Ureter (tissue), 1 donor: ENCODE results near the gene SV2B. TPM values are rescaled to one million over a fixed set of nuclear protein-coding genes. Genes with fewer than 3 reads are reported as not detected.

Experiments
- DNase-seq: peaks from one replicate; pipeline ENCODE4 v3.0.0-alpha.2; 2020; ENCODE audit warnings: low spot score
- total RNA-seq: library from RNA; stranded (reverse); gene quantifications from one replicate; pipeline ENCODE4 v1.2.4, GENCODE V29; 2023
- donor health status: DM: yes; HTN: yes; CAD: no.

SV2B gene
- total RNA-seq, 1 donor from 2014 or later = 2.3 TPM

DNA sequence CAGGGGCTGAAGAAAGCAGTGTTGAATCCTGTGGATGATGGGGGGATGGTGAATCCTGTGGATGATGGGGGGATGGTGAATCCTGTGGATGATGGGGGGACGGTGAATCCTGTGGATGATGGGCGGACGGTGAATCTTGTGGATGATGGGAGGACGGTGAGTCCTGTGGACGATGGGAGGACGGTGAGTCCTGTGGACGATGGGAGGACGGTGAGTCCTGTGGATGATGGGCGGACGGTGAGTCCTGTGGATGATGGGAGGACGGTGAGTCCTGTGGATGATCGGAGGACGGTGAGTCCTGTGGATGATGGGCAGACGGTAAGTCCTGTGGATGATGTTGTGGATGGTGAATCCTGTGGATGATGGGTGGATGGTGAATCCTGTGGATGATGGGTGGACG, 170.7 kb downstream of the SV2B start:
- no peak for DNase-seq

DNA sequence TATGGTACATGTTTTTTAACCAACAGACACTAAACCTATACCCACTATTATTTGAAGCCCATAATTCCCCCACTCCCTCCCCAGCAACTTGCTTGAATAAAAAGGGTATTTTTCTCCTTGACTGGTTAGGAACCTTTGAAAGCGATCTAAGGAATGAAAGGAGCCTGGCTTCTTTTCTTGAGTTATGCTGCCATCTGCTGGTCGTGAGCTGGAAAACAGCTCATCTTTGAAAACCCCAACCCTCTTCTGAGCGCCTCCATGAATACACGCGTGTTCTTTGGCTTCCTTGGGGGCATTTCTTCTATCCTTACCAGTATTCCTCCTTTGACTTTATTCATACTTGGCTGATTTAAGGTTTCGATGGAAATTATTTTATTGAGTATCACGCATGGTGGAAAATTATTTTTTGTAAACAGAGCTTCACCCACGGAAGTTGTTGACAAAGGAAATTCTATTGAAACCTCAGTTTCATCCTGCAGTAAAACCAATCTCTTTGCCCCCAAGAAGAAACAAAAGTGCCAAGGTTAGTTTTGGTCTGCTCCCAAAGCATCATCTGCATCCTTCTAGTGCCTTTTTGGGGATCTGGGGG, 171.6 kb downstream of the SV2B start:
- peak; percentile 62 for DNase-seq

DNA sequence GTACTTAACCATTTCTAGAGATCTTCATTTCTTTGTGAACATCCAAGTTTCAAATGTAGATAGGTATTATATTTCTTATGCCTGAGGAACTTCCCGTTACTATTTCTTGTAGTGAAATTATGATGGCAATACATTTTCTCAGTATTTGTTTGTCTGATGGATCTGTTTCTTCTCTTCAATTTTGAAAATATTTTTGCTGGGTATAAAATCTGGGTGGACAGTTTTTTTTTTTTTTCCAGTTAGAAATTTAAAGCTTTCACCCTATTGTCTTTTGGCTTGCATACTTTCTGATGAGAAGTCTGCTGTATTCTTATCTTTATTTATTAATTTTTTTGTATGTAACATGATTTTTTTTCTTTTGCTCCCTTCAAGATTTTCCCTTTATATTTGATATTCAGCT, 175.8 kb downstream of the SV2B start:
- no peak for DNase-seq

DNA sequence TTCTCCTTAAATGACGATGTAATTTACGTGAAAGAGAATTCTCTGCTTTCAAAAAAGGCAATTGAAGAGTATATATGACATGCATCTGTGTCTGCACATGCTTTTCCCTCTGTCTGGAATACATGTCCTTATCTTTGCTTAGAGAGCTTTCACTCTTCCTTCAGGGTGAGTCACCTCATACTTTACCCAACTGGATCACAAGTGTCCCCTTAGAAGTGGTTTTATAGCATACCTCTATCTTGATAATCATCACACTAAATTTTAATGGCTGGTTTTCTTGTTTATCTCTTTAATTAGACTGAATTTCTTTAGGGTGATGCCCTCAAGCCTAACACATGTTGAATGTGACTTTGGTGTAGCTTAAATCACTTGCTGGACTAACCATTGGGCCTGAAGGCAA, 178.9 kb downstream of the SV2B start:
- no peak for DNase-seq

DNA sequence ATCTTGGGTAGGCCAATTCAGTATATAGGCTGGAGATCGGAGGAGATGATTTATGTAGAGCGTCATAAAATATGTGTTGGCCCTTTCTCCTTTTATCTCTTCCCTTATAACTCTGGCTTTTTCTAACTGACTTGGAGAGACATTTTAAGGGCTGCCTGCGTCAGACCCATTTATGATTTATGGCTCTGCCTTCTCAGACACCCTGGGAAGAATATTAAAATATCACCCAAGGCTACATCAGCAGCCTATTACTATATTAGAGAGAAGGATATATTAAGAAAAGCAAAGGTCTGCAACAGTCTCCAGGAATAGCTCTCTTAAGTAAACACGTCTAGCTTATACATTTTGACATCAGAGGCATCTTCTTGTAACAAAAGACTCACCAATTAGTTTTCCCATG, 179.4 kb downstream of the SV2B start:
- DNase-seq = no peak

DNA sequence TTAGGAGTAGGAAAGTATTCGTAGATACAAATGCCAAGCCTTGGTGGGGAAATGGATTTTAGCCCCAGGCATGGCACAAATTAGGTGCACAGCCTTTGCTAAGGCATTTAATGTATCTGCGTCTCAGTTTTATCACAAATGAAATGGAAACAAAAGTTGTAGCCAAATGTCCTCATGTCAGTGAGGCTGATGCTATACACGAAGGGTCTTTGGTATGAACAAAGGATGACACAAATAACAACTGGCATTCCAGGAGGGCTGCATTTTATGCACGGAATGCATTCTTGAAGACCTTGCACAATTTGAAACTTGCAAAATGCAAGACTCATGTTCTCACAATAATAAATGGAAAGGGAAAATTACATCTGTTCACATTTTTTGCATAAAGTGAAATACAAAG, 181.9 kb downstream of the SV2B start:
- no peak for DNase-seq

DNA sequence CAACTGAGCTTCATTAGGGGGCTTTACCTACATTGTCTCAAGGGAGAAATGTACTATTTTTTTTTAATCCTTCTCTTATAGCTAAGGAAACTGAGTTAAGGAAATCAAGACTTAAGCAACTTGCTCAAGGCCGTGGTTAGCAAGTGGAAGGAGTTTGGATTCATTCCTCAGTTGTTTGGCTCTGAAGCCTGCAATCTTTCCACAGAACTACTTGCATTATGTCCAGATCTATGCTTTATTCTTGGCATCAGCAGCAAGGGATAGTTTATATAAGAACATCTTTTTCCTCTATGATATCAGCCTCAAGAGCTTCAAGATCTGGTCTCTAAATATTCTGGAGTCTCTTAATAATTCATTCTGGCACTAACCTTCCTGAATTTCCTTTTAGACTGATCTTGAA, 182.4 kb downstream of the SV2B start:
- DNase-seq = no peak

DNA sequence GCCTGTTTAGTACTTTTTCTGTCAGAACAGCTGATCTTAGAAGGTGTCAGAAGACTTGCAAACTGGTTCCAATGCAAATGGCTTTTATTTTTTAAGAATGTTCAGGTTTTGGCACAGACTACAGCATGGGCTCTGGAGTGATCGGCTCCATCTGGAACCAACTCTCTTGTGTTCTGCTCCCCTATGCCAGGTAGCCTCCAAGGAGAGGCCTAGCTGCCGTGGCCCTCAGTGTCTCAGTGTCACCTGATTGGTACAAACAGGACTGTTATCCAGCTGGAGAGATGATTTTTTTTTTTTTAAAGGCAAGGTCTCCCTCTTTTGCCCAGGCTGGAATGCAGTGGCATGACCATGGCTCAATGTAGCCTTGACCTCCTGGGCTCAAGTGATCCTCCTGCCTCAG, 183.1 kb downstream of the SV2B start:
- no peak for DNase-seq

DNA sequence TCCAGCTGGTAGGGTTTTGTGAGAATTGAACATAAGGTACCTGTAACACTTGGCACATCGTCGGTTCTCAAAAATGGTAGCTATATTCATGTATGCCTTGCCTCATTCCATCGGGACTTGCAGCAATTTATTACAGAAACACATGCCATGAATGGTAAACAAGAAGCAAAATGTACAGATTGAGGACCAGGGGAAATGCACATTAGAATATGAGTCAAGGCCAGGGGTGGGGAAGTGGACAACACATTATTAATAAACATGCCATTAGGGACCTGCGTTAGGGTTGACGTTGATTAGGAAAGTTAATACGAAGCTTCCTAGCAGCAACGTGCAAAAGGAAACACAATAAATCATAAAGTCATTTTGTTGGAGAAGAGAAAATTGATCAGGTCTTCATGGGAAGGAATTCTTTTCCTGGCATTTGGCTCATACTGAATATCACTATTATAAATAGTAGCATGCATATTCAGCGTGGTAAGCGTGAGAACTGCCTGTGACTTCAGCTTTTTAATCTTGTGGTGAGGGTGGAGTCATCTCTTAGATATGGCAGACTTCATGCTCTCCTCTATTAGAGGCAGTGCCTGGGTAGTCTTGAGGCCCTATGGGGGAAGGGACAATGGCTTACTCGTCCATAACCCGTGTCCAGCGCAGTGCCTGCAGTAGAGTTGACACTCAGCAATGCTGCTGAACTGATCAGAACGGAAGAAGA, 184.9 kb downstream of the SV2B start:
- no peak for DNase-seq

DNA sequence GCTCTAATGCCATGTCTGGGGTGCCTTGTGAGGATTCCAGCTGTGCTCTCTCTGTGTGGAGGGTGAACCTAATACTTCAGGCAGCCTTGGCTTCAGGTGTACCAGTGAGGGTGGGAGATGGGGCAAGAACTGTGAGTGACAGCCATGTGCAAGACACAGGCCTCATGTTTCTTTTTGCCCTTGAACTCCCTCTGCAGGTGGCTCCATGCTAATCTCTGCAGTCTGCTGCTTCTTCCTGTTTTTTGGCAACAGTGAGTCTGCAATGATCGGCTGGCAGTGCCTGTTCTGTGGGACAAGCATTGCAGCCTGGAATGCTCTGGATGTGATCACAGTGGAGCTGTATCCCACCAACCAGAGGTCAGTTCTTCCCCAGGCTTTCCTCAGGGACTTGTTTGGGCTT, 189.3 kb downstream of the SV2B start:
- DNase-seq = no peak

DNA sequence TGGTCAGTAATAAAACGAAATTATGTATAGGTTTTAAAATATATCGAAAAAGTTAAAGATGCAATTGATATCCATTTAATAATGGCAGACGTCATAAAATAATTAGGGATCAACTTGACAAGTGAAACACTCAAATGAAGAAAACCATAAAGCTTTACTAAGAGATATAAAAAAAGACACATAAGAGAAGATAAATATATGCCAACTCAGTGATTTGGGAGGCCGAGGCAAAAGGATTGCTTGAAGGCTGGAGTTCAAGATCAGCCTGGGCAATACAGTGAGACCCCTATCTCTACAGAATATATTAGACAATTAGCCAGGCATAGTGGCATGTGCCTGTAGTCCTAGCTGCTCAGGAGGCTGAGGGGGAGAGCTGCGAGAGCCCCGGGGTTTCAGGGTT, 190.5 kb downstream of the SV2B start:
- no peak for DNase-seq

DNA sequence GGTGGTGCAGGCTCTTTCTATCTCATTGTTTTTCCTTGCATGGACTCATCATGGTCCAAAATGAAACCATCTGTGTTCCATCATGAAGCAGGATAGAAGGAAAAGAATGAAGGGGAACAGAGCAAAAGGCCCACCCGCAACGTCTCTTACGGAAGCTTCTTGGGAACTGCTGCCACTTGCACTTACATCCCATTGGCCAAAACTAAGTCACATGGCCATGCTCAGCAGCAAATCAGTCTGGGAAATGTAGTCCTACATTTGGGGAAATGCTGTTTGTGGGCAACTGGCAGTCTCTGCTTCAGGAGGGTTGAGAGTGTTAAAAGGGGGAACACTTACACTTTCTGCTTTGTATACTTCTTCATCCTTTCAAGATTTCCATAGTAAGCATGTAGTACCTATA, 191.6 kb downstream of the SV2B start:
- no peak for DNase-seq

DNA sequence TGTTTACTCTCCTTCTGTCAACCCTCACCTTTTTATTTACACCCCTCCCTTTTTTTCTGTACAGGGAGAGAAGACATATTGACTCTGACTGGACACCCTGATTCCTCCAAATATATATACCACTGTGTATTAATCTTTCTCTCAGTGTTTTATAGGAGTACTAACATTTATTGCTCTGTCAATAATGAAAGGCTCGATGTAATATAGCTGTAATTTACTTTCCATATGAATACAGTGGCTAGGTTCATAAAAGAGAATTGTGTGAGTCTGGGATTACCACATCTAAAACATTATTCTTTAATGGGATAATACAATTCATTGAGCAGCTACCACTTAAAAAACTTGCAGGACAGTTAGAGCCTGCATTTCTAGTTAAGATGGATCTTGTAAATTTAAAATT, 194.3 kb downstream of the SV2B start:
- no peak for DNase-seq

DNA sequence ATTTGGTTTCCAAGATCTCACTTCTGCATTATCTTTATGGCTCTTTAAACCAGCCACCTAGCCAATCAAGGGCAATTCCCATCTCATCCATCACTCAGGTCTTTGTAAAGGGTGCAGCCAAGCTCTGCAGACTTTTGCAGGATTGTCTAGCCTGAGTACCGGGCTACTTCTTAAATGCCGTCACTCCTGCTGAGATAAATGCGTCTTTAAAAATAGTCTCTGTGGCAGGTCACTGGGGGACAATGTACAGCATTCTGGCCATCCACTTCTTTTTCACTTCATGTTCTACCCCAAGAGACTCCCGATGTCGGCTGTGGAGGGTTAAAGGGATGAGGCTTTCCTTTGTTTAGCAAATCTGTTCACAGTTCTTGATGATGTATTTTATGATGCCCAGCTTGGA, 194.7 kb downstream of the SV2B start:
- DNase-seq = no peak

DNA sequence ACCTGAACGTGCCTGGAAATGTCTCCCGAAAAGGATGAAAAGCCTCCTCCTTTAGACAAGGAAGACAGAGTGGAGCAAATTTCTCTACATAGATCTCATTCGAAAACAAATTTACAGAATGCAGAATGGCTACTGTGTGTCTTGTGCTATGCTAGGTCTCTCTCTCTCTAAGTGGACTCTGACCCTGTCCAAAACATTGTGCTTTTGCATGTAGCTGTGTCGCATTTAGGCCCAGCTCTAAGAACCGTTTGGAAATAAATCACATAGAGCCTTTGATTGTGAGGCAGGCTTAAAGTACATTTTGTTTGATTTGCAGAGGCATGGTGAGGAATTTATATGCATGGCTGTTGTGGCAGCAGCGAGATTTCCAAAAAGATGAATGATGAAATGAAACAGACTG, 198.0 kb downstream of the SV2B start:
- no peak for DNase-seq

DNA sequence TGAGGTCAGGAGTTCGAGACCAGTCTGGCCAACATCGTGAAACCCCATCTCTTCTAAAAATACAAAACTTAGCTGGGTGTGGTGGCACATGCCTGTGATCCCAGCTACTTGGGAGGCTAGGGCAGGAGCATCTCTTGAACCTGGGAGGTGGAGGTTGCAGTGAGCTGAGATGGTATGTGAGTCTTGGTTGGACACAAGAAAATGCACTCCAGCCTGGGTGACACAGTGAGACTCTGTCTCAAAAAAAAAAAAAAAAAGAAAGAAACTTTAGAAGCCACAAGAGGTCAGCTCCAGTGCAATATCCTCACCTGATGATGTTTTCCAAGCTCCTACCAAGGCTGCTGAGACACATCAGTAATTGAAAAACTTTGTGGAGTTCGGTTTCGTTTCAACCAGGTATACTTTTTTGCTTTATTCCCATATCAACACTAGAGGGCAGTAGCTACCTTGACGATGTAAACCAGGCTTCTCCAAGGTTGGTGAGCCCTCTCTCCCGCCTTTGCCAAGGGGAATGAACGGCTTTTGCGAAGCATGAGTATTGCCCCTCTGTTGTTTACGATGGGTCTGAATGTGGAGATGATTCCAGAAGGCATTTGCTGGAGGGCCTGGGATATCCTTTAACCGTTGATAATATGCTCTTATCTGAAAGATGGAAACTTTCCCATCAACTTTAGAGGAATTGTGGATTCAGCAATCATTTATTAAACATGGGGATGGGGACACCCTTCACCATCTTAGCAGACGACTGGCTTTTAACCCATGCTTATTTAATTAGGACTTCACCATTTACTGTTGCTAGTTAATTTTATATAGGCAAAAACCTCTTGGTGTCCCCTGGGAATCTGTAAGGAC, 202.8 kb downstream of the SV2B start:
- no peak for DNase-seq

DNA sequence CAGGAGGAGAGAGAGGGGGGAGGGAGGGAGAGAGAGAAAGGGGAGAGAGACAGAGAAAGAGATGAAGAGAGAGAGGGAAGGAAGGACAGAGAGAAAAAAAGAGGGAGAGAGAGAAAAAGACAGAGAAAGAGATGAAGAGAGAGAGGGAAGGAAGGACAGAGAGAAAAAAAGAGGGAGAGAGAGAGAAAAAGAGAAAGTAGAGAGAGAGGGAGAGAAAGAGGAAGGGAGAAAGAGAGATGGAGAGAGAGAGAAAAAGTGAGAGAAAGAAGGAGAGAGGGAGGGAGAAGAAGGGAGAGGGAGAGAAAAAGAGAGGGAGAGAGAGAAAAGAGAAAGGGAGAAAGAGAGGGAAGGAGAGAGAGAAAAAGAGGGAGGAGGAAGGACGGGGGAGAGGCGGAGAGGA, 204.2 kb downstream of the SV2B start:
- DNase-seq = no peak

DNA sequence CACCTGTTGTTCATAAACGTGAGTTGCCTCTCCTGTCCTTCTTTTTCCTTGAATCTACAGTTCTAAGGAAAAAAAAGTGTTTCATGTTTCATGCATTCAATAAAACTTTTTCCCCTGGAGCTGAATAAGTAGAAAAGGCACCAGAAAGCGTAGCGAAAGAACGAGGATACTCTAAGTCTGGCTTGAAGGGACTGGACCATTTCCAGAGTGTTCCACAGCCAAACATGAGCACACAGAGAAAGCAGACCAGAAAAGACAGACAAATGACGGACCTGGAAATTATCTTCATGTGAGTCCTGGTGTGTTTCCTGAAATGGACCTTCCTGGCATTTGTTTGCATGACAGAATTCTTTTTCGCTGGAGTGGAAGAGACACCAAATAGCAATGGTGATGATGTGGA, 204.7 kb downstream of the SV2B start:
- no peak for DNase-seq

DNA sequence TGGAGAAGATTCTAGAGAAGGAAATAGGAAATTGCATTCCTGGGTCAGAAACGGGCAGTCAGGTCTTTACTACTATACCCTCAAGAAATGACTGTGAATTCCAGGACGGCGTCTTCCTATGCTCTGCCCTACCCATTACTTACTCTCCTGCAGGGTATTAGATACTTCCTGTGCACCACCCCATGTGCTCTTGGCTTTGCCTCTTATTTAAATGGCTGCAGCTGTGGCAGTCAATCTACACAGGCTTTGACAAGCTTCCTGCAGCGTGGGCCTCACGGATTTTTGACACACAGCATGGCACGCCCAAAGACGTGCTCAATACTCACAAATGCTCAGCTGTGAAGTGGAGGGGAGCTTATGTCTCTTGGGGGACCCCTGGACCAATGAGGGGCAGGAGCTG, 206.1 kb downstream of the SV2B start:
- no peak for DNase-seq

DNA sequence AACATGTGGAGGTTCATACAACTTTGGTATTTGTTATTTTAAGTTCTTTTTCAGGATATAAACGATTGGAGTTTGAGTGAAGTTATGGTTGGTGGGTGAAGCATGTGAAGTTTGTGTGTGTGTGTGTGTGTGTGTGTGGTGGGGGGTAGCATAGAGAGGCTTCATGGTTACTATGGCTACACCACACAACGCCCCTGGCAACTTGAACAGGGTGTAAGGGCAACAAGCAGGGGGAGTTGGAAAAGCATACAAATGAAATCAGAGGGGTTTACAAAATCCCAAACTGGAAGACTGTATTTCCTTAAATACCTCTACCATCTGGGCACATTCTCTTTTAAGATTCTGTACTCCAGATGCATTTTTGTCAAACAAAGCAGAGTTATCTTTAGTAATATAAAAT, 207.5 kb downstream of the SV2B start:
- no peak for DNase-seq

DNA sequence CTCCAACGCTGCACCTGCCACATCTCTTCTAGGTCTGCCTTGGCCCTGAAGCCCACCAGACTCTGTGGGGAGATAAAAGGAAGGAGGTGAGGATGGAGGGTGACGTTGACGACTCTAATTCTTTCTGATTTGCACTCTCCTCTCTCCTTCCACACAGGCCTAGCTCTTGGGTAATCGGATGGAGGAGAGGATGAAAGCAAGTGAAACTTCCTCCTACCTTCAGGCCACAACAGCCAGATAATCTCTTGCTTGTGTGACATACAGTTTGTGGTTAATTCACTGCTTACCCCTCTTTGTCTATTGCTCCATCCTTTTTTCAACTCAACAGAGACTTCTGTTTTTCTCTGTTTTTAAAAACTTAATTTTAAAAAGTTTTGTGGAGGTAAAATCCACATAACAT, 208.1 kb downstream of the SV2B start:
- DNase-seq = no peak

DNA sequence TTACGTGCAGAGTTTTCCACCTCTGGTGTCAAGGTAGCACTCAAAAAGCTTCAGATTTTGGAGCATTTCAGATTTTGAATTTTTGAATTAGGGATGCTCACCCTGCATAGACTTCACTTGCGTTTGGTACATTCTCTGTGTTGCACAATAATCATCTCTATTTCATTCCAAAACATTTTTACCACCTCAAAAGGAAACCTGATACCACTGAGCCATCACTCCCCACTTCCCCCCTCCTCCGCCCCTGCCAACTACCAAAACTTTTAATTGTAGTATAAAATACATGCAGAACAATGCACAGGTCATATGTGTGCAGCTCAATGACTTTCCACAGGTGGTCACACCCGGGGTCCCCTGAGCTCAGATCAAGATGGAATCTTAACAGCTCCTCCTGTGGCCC, 208.8 kb downstream of the SV2B start:
- DNase-seq = no peak

DNA sequence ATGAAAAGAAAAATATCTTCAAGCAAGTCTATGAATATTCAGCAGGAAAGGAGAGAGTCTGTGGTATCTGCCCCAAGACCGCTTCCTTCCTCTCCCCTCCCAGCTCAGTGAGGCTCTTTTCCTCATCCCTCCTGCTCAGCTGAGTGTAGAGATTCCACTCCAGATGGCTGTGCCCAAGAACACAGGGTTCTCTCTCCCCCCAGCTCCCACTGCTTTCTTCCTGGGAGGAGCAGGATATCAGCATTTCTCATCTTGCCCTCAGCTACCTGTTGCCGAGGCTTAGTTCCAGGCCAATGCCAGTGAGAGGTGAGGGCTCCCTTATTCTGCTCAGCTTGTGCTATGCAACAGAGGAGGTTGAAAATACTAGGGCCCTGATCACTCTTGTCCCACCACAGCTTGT, 211.9 kb downstream of the SV2B start:
- DNase-seq = no peak
